Neural cell (in vitro differentiated cells): Measurements from ENCODE around the gene PTPRD. TPM values are rescaled to one million over a fixed set of nuclear protein-coding genes. Genes with fewer than 3 reads are reported as not detected.

Experiments used
- H2AFZ ChIP-seq: fragments of 200-600, 300-800 bp; sonication (generic), shearing (Covaris generic); 2 replicates; pipeline ENCODE4 v1.6.0; 2014; ENCODE audit warnings: low read depth, mild to moderate bottlenecking, antibody characterized with exemption, low read length, moderate library complexity
- H3F3A ChIP-seq: fragments of 200-600 bp; shearing (Covaris generic); 2 replicates; pipeline ENCODE4 v1.6.1; 2016; ENCODE audit warnings: mild to moderate bottlenecking, moderate library complexity, mixed read lengths, antibody characterized with exemption, low read length; ENCODE audit not compliant: insufficient read depth, poor library complexity, severe bottlenecking
- H3K27ac ChIP-seq: fragments of 200-600, 300-800 bp; sonication (generic), shearing (Covaris generic); 2 replicates; pipeline ENCODE4 v1.5.1; 2014; ENCODE audit warnings: mild to moderate bottlenecking, low read length, moderate library complexity
- H3K27me3 ChIP-seq: fragments of 300-800, 200-600 bp; sonication (generic), shearing (Covaris generic); 2 replicates; pipeline ENCODE4 v1.6.0; 2014; ENCODE audit warnings: mild to moderate bottlenecking, low read depth, low read length, moderate library complexity; ENCODE audit not compliant: insufficient read depth
- H3K36me3 ChIP-seq: fragments of 300-800, 200-600 bp; sonication (generic), shearing (Covaris generic); 2 replicates; pipeline ENCODE4 v1.5.1; 2014; ENCODE audit warnings: mild to moderate bottlenecking, antibody characterized with exemption, low read length, moderate library complexity; ENCODE audit not compliant: insufficient read depth
- H3K4me2 ChIP-seq: fragments of 300-800, 200-600 bp; sonication (generic), shearing (Covaris generic); 2 replicates; pipeline ENCODE4 v1.6.0; 2014; ENCODE audit warnings: mild to moderate bottlenecking, low read length
- H3K4me3 ChIP-seq: fragments of 300-800, 200-600 bp; sonication (generic), shearing (Covaris generic); 2 replicates; pipeline ENCODE4 v1.5.1; 2014; ENCODE audit warnings: mild to moderate bottlenecking, low read length, moderate library complexity
- H3K79me2 ChIP-seq: fragments of 200-600 bp; shearing (Covaris generic); replicated peaks from 2 replicates; pipeline ENCODE4 v1.6.0; 2014; ENCODE audit warnings: mild to moderate bottlenecking, low read length, moderate library complexity; ENCODE audit not compliant: insufficient read depth
- H3K9ac ChIP-seq: fragments of 300-800, 200-600 bp; sonication (generic), shearing (Covaris generic); 2 replicates; pipeline ENCODE4 v1.6.1; 2016; ENCODE audit warnings: mild to moderate bottlenecking, low read length, mixed read lengths
- H3K9me2 ChIP-seq: fragments of 200-600 bp; shearing (Covaris generic); 2 replicates; pipeline ENCODE4 v1.6.1; 2016; ENCODE audit warnings: mild to moderate bottlenecking, low read length, mixed read lengths; ENCODE audit not compliant: insufficient read depth
- H3K9me3 ChIP-seq: fragments of 200-600, 300-800 bp; sonication (generic), shearing (Covaris generic); 2 replicates; pipeline ENCODE4 v1.6.1; 2016; ENCODE audit warnings: mild to moderate bottlenecking, mixed run types, low read length, moderate library complexity, mixed read lengths
- H4K20me1 ChIP-seq: fragments of 200-600 bp; shearing (Covaris generic); 2 replicates; pipeline ENCODE4 v1.6.1; 2016; ENCODE audit warnings: mild to moderate bottlenecking, mixed run types; ENCODE audit not compliant: insufficient read depth
- CTCF ChIP-seq: fragments of 450-650 bp; IDR thresholded peaks from 2 replicates; pipeline ENCODE4 v1.5.1; 2014; ENCODE audit warnings: antibody characterized with exemption, mild to moderate bottlenecking, moderate library complexity; ENCODE audit not compliant: poor library complexity, severe bottlenecking
- EP300 ChIP-seq: fragments of 450-650 bp; conservative IDR thresholded peaks from 2 replicates; pipeline ENCODE4 v1.6.1; 2014; ENCODE audit warnings: antibody characterized with exemption, mild to moderate bottlenecking, moderate library complexity; ENCODE audit not compliant: poor library complexity, severe bottlenecking
- EZH2 ChIP-seq: fragments of 200-600, 300-800 bp; shearing (Covaris generic), sonication (generic); IDR thresholded peaks from 2 replicates; pipeline ENCODE4 v1.6.1; 2014; ENCODE audit warnings: antibody characterized with exemption, low read length, borderline replicate concordance, mild to moderate bottlenecking; ENCODE audit not compliant: insufficient read depth, poor library complexity, severe bottlenecking
- MXI1 ChIP-seq: fragments of 450-650 bp; conservative IDR thresholded peaks from 2 replicates; pipeline ENCODE4 v1.6.1; 2014; ENCODE audit warnings: antibody characterized with exemption, mild to moderate bottlenecking; ENCODE audit not compliant: poor library complexity, severe bottlenecking
- POLR2AphosphoS5 ChIP-seq: IDR thresholded peaks from 2 replicates; pipeline ENCODE4 v1.6.1; 2012
- RAD21 ChIP-seq: fragments of 450-650 bp; conservative IDR thresholded peaks from 2 replicates; pipeline ENCODE4 v1.6.1; 2014; ENCODE audit warnings: antibody characterized with exemption, mild to moderate bottlenecking, moderate library complexity
- SMC3 ChIP-seq: fragments of 450-650 bp; conservative IDR thresholded peaks from 2 replicates; pipeline ENCODE4 v1.6.1; 2014; ENCODE audit warnings: antibody characterized with exemption, mild to moderate bottlenecking, moderate library complexity; ENCODE audit not compliant: poor library complexity
- TAF1 ChIP-seq: IDR thresholded peaks from 2 replicates; pipeline ENCODE4 v1.6.1; 2012; ENCODE audit warnings: low read depth
- polyA plus RNA-seq: library from polyadenylated mRNA; depleted of rRNA; stranded (reverse); fragments of >200 nt; gene quantifications from 2 replicates; pipeline ENCODE4 v1.2.3, GENCODE V29; 2014
- TF ChIP-seq, protein P1 (sequence below): IDR thresholded peaks from 2 replicates; pipeline ENCODE4 v1.6.1; 2012; ENCODE audit warnings: borderline replicate concordance

Gene PTPRD
- polyA plus RNA-seq, 1 donor from 2014 or later = 143 TPM

GRCh38 chr9:8637626-8638025 lies 1975.2 kb downstream of the PTPRD start:
- TF ChIP-seq TAF1 (no peak), RAD21 (no peak), SMC3 (no peak), MXI1 (no peak), CTCF (no peak), EZH2 (no peak), EP300 (no peak), POLR2AphosphoS5 (no peak)
- TF ChIP-seq, protein P1, sequence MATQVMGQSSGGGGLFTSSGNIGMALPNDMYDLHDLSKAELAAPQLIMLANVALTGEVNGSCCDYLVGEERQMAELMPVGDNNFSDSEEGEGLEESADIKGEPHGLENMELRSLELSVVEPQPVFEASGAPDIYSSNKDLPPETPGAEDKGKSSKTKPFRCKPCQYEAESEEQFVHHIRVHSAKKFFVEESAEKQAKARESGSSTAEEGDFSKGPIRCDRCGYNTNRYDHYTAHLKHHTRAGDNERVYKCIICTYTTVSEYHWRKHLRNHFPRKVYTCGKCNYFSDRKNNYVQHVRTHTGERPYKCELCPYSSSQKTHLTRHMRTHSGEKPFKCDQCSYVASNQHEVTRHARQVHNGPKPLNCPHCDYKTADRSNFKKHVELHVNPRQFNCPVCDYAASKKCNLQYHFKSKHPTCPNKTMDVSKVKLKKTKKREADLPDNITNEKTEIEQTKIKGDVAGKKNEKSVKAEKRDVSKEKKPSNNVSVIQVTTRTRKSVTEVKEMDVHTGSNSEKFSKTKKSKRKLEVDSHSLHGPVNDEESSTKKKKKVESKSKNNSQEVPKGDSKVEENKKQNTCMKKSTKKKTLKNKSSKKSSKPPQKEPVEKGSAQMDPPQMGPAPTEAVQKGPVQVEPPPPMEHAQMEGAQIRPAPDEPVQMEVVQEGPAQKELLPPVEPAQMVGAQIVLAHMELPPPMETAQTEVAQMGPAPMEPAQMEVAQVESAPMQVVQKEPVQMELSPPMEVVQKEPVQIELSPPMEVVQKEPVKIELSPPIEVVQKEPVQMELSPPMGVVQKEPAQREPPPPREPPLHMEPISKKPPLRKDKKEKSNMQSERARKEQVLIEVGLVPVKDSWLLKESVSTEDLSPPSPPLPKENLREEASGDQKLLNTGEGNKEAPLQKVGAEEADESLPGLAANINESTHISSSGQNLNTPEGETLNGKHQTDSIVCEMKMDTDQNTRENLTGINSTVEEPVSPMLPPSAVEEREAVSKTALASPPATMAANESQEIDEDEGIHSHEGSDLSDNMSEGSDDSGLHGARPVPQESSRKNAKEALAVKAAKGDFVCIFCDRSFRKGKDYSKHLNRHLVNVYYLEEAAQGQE = no peak
- Histone ChIP-seq H3K36me3 (no peaks in the 10 kb centered on the region), H3K27ac (no peak overlapping the region), H3K79me2 (peaks cover 5% of the 10 kb centered on the region), H3K4me3 (no peak overlapping the region), H3K9me2 (no peaks in the 10 kb centered on the region), H3F3A (no peaks in the 10 kb centered on the region), H3K27me3 (no peaks in the 10 kb centered on the region), H3K4me2 (no peak overlapping the region), H3K9ac (no peak overlapping the region), H4K20me1 (no peaks in the 10 kb centered on the region), H2AFZ (no peak overlapping the region), H3K9me3 (no peaks in the 10 kb centered on the region)

DNA sequence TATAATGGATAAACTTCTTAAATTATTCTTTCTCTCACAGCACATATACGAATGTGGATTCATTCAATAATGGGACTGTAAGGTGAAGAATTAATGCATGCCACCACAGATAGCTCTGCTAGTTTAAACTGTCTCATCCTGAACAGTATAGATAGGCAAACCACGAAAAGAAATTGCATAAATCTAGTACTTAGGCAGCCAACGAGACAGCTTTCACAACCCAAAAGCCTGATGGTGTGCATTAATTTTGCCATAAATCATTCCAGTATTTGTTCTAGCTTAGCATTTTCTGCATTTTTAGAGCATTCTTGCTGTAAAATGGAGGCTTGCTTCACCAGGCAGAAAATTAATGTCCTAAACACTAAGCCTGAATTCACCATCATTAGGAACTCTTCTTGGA lies 1979.0 kb downstream of the PTPRD start:
- TF ChIP-seq MXI1 = no peak
- H4K20me1 ChIP-seq = no peaks in the 10 kb centered on the region
- H3K27ac ChIP-seq = no peak overlapping the region
- no peaks in the 10 kb centered on the region for H3K79me2 ChIP-seq
- H3K9me3 ChIP-seq = no peaks in the 10 kb centered on the region
- peaks cover 4% of the 10 kb centered on the region for H3K36me3 ChIP-seq
- no peak overlapping the region for H2AFZ ChIP-seq
- no peaks in the 10 kb centered on the region for H3K9me2 ChIP-seq
- no peak overlapping the region for H3K4me2 ChIP-seq
- no peaks in the 10 kb centered on the region for H3K27me3 ChIP-seq
- H3F3A ChIP-seq = peaks cover 3% of the 10 kb centered on the region
- no peak overlapping the region for H3K9ac ChIP-seq
- no peak overlapping the region for H3K4me3 ChIP-seq

GRCh38 chr9:8632493-8632892 lies 1980.3 kb downstream of the PTPRD start:
- Histone ChIP-seq H3K27me3 (no peaks in the 10 kb centered on the region), H3K9me3 (no peaks in the 10 kb centered on the region), H3K79me2 (no peaks in the 10 kb centered on the region), H3K36me3 (peaks cover 4% of the 10 kb centered on the region), H3K9ac (no peak overlapping the region), H2AFZ (no peak overlapping the region), H3K4me3 (no peak overlapping the region), H4K20me1 (no peaks in the 10 kb centered on the region), H3F3A (peaks cover 3% of the 10 kb centered on the region), H3K9me2 (no peaks in the 10 kb centered on the region), H3K27ac (no peak overlapping the region), H3K4me2 (no peak overlapping the region)
- TF ChIP-seq, protein P1 = no peak
- TF ChIP-seq TAF1 = no peak
- no peak for TF ChIP-seq MXI1
- no peak for TF ChIP-seq POLR2AphosphoS5
- no peak for TF ChIP-seq CTCF
